GM19099 (cell line): ENCODE results near the gene KRT35.

ENCODE experiments used
- POLR2A ChIP-seq: IDR thresholded peaks from 3 replicates; pipeline ENCODE4 v1.6.1; 2011; ENCODE audit warnings: low read depth; ENCODE audit not compliant: insufficient read length; ENCODE audit errors: extremely low read depth

Gene KRT35

GRCh38 chr17:41504246-41504977 is 23.5 kb upstream of the KRT35 start:
- TF ChIP-seq POLR2A = no peak

- no peak for TF ChIP-seq POLR2A
Observed at GRCh38 chr17:41503202-41503601, 22.3 kb upstream of the KRT35 start.

- no peak for TF ChIP-seq POLR2A
Observed at GRCh38 chr17:41500131-41500911, 19.4 kb upstream of the KRT35 start.

GRCh38 chr17:41499714-41500113 is 18.8 kb upstream of the KRT35 start:
- no peak for TF ChIP-seq POLR2A

- TF ChIP-seq POLR2A = no peak
Observed at GRCh38 chr17:41498276-41498675, 17.3 kb upstream of the KRT35 start.

GRCh38 chr17:41496803-41497484 is 16.0 kb upstream of the KRT35 start:
- TF ChIP-seq POLR2A = no peak

- no peak for TF ChIP-seq POLR2A
Observed at GRCh38 chr17:41494524-41494923, 13.6 kb upstream of the KRT35 start.

- no peak for TF ChIP-seq POLR2A
Observed at GRCh38 chr17:41492771-41493170, 11.8 kb upstream of the KRT35 start.

- TF ChIP-seq POLR2A = no peak
Observed at GRCh38 chr17:41492351-41492750, 11.4 kb upstream of the KRT35 start.

GRCh38 chr17:41491476-41491875 is 10.5 kb upstream of the KRT35 start:
- TF ChIP-seq POLR2A = no peak

GRCh38 chr17:41490000-41490990 is 9.3 kb upstream of the KRT35 start:
- TF ChIP-seq POLR2A = no peak

- no peak for TF ChIP-seq POLR2A
Observed at GRCh38 chr17:41489531-41489930, 8.6 kb upstream of the KRT35 start, which contains the start of gene KRT36. TSS of gene KRT36 (minus strand) at chr17:41489910. CDS start at chr17:41489864, 46 bp downstream.

GRCh38 chr17:41486809-41487530 is 6.0 kb upstream of the KRT35 start:
- TF ChIP-seq POLR2A = no peak

GRCh38 chr17:41486316-41486715 is 5.4 kb upstream of the KRT35 start:
- TF ChIP-seq POLR2A = no peak
